Spleen (tissue), 7 donors: ENCODE data around the gene CASP9.

Experiments used
- CTCF ChIP-seq, 11 experiments: fragments of 200-600 bp in 7 of 11; fragments of 450-650 bp in 4 of 11; sonication (generic) in 4 of 11; IDR thresholded peaks in 8 of 11; conservative IDR thresholded peaks in 3 of 11; 1 replicate in 7 of 11; 2 replicates in 4 of 11; pipeline versions ENCODE4 v1.4.0 to v1.8.0; 2016 to 2021; ENCODE audit warnings: antibody characterized with exemption in 11 of 11, inconsistent platforms in 4 of 11, mild to moderate bottlenecking in 1 of 11
- POLR2A ChIP-seq, 3 donors: fragments of 450-650 bp; IDR thresholded peaks; one replicate each; pipeline ENCODE4 v1.5.1; 2017; ENCODE audit warnings: antibody characterized with exemption in 3 of 3, mild to moderate bottlenecking in 1 of 3
- donor health status: DM: no; HTN: no; CAD: no; lungs with moderate emphysema.
- donor health status: DM: no; HTN: no; CAD: no.
- donor health status: DM: no; HTN: no; CAD: no.

GRCh38 chr1:15526021-15526489, 2.0 kb upstream of the CASP9 start:
- TF ChIP-seq POLR2A (IDR thresholded peaks at IDR 0.05) = no peak
- TF ChIP-seq CTCF (IDR thresholded peaks at IDR 0.05 in 8 of 11, conservative IDR thresholded peaks at IDR 0.05 in 3 of 11) = no peak
